Panc1 (cell line): ENCODE data around the gene ITGB2. TPM values are rescaled to one million over a fixed set of nuclear protein-coding genes. Genes with fewer than 3 reads are reported as not detected.

Source experiments
- ATAC-seq: fragments of 200-7000 bp; cut with Tn5 transposase; 2 replicates; pipeline ENCODE4 v1.9.1; 2020; ENCODE audit warnings: mild to moderate bottlenecking, moderate library complexity
- BruUV-seq: library from RNA; stranded (reverse); fragments of 400-500 nt; replicated peaks from 2 replicates; lab custom pipeline; 2021; lab: Mats Ljungman, UMichigan
- CTCF ChIA-PET: fragments of 300-600 bp; sonication (Branson Sonifier 250); formaldehyde crosslinking; loops from one replicate; lab custom pipeline; 2022; ENCODE audit warnings: antibody characterized with exemption; lab: Charles Lee
- POLR2A ChIA-PET: fragments of 300-600 bp; sonication (Branson Sonifier 250); formaldehyde crosslinking; loops from one replicate; lab custom pipeline; 2022; ENCODE audit warnings: antibody characterized with exemption; lab: Charles Lee
- DNase-seq: peaks from one replicate; pipeline ENCODE4 v3.0.0-alpha.2; 2010; ENCODE audit warnings: low read depth, low spot score
- H3K27ac ChIP-seq: 2 replicates; pipeline ENCODE4 v1.5.1; 2011; ENCODE audit warnings: mild to moderate bottlenecking, low read length, inconsistent platforms
- H3K27me3 ChIP-seq: fragments of 200-500 bp; sonication (Bioruptor generic); 2 replicates; pipeline ENCODE4 v1.6.0; 2014; ENCODE audit warnings: low read length, inconsistent platforms; ENCODE audit not compliant: control insufficient read depth, insufficient read depth
- H3K36me3 ChIP-seq: fragments of 200-500 bp; sonication (Bioruptor generic); 2 replicates; pipeline ENCODE4 v1.5.1; 2014; ENCODE audit warnings: inconsistent platforms, mild to moderate bottlenecking, low read length, moderate library complexity; ENCODE audit not compliant: control insufficient read depth, insufficient read depth
- H3K4me1 ChIP-seq: 2 replicates; pipeline ENCODE4 v1.5.1; 2011; ENCODE audit warnings: inconsistent platforms, mild to moderate bottlenecking, low read length, moderate library complexity; ENCODE audit not compliant: control insufficient read depth, insufficient read depth
- H3K4me3 ChIP-seq, 2 experiments: 2 replicates each; pipeline ENCODE4 v1.5.1; 2011 to 2012; ENCODE audit warnings: low read depth in 2 of 2, low read length in 2 of 2, mild to moderate bottlenecking in 2 of 2, inconsistent platforms in 1 of 2, moderate library complexity in 1 of 2
- H3K9me3 ChIP-seq: fragments of 200-500 bp; sonication (Bioruptor generic); 2 replicates; pipeline ENCODE4 v1.5.1; 2014; ENCODE audit warnings: low read depth, mild to moderate bottlenecking, inconsistent platforms, low read length, moderate library complexity; ENCODE audit not compliant: control insufficient read depth, insufficient read depth
- CTCF ChIP-seq: fragments of 450-650 bp; IDR thresholded peaks from 2 replicates; pipeline ENCODE4 v1.5.1; 2017; ENCODE audit warnings: mild to moderate bottlenecking
- POLR2AphosphoS5 ChIP-seq: IDR thresholded peaks from 2 replicates; pipeline ENCODE4 v1.6.1; 2012; ENCODE audit warnings: mild to moderate bottlenecking, low read depth, low read length, moderate library complexity
- SIN3A ChIP-seq: IDR thresholded peaks from 2 replicates; pipeline ENCODE4 v1.6.1; 2012; ENCODE audit warnings: low read depth, mild to moderate bottlenecking, low read length, moderate library complexity, borderline replicate concordance; ENCODE audit not compliant: insufficient read depth
- TCF7L2 ChIP-seq: IDR thresholded peaks from 2 replicates; pipeline ENCODE4 v1.6.1; 2011; ENCODE audit warnings: mild to moderate bottlenecking, low read depth, low read length, inconsistent platforms
- in situ Hi-C: cut with HindIII; loops from 2 replicates; pipeline ENCODE4 v1.10.0; 2016; ENCODE audit warnings: low sequenced_read_pairs, low pct_unique_long_range_greater_than_20kb
- intact Hi-C: fragments of 100-400 bp; cut with micrococcal nuclease; formaldehyde crosslinking; loops from one replicate; pipeline ENCODE4 v1.10.0; 2022; ENCODE audit not compliant: unreplicated experiment
- total RNA-seq: library from RNA; stranded (reverse); gene quantifications from one replicate; pipeline ENCODE4 v1.2.1, GENCODE V29; 2021; ENCODE audit not compliant: unreplicated experiment
- TF ChIP-seq, protein P1 (sequence below), 2 experiments: IDR thresholded peaks; 2 replicates each; pipeline ENCODE4 v1.6.1; 2011 to 2012; ENCODE audit warnings: low read depth in 2 of 2, control low read depth in 1 of 2, low read length in 1 of 2, mild to moderate bottlenecking in 1 of 2, moderate library complexity in 1 of 2; ENCODE audit not compliant: insufficient read depth in 1 of 2

The ITGB2 gene
- total RNA-seq, 1 experiment from 2014 or later = 3.0 TPM

DNA sequence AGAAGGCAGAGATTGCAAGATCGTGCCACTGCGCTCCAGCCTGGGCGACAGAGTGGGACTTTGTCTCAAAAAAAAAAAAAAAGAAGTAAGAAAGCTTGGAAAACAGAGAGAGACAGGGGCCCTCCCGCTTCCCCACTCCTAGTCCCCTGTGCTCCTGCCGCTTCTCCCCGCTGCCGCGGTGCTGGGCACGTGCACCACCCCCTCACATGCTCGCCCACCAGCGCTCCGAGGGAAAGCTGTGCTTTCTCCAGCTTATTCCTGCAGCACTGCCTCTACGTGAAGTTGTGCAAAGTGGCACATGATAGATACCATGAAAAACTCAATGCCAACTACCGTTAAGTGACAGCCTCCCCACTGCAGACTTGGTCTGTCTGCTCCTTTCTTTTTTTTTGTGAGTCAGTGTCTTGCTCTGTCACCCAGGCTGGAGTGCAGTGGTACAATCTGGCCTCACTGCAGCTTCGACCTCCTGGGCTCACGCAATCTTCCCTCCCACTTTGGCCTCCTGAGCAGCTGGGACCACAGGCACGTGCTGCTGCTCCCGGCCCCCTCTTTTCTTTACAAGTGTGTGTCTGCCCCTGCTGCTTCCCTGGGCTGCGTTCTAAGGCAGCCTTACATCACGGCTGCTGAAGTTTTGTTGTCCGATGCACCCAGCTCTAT is 34.6 kb upstream of the ITGB2 start:
- Histone ChIP-seq H3K27ac (no peak overlapping the region), H3K27me3 (no peaks in the 10 kb centered on the region), H3K36me3 (no peaks in the 10 kb centered on the region), H3K4me3 (no peak overlapping the region), H3K9me3 (no peaks in the 10 kb centered on the region), H3K4me1 (no peaks in the 10 kb centered on the region; the same call in 1 of the 2 replicates)
- ChIA-PET CTCF (no interaction called here), POLR2A (interaction anchor here (0.6 kb wide), 1 partner anchor 40 kb away, joined by 4 read pairs; no protein-coding TSS in a partner anchor)
- DNase-seq = no peak
- BruUV-seq = no TSS peak
- ATAC-seq = no peak
- in situ Hi-C loops (no loop called here), intact Hi-C loops (no loop called here)
- TF ChIP-seq, protein P1, sequence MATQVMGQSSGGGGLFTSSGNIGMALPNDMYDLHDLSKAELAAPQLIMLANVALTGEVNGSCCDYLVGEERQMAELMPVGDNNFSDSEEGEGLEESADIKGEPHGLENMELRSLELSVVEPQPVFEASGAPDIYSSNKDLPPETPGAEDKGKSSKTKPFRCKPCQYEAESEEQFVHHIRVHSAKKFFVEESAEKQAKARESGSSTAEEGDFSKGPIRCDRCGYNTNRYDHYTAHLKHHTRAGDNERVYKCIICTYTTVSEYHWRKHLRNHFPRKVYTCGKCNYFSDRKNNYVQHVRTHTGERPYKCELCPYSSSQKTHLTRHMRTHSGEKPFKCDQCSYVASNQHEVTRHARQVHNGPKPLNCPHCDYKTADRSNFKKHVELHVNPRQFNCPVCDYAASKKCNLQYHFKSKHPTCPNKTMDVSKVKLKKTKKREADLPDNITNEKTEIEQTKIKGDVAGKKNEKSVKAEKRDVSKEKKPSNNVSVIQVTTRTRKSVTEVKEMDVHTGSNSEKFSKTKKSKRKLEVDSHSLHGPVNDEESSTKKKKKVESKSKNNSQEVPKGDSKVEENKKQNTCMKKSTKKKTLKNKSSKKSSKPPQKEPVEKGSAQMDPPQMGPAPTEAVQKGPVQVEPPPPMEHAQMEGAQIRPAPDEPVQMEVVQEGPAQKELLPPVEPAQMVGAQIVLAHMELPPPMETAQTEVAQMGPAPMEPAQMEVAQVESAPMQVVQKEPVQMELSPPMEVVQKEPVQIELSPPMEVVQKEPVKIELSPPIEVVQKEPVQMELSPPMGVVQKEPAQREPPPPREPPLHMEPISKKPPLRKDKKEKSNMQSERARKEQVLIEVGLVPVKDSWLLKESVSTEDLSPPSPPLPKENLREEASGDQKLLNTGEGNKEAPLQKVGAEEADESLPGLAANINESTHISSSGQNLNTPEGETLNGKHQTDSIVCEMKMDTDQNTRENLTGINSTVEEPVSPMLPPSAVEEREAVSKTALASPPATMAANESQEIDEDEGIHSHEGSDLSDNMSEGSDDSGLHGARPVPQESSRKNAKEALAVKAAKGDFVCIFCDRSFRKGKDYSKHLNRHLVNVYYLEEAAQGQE (IDR thresholded peaks at IDR 0.05; ENCODE audit: insufficient read depth in 1 of 2, low read depth in 2 of 2, low read length in 1 of 2) = no peak
- TF ChIP-seq SIN3A = no peak
- no peak for TF ChIP-seq POLR2AphosphoS5
- no peak for TF ChIP-seq TCF7L2
- no peak for TF ChIP-seq CTCF

DNA sequence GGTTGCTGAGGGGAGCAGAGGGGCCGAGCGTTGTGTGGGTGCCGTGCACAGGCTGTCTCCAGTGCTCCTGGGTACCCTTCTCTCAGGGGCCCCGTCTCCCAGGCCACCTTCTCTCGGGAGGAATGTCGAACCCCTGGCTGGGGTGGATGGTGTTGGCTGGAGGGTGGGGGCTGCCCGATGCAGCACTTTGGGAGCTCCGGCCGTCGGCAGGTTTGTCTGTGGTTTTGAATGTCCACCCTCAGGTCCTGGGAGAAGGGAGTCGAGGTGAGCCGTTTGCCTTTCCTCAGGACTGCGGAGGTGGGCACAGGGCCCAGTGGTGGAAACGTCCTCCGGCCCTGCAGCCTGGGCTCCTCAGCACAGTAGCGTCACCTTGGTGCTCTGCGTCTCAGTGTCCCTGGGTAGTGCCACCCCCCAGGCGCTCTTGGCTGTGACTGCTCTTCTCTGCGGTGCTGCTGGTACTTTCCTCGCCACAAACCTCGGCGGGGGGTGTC is 33.6 kb upstream of the ITGB2 start:
- BruUV-seq = no TSS peak
- POLR2A ChIA-PET = no interaction called here
- in situ Hi-C loops (no loop called here), intact Hi-C loops (no loop called here)
- TF ChIP-seq CTCF (no peak), POLR2AphosphoS5 (no peak), SIN3A (no peak), TCF7L2 (no peak)
- TF ChIP-seq, protein P1 (IDR thresholded peaks at IDR 0.05; ENCODE audit: insufficient read depth in 1 of 2, low read depth in 2 of 2, low read length in 1 of 2) = no peak
- CTCF ChIA-PET = no interaction called here
- Histone ChIP-seq H3K9me3 (no peaks in the 10 kb centered on the region), H3K27ac (no peak overlapping the region), H3K4me1 (peaks cover 8% of the 10 kb centered on the region), H3K4me3 (no peak overlapping the region), H3K36me3 (no peaks in the 10 kb centered on the region), H3K27me3 (no peaks in the 10 kb centered on the region)
- ATAC-seq (no peak), DNase-seq (no peak)
